Hematopoietic multipotent progenitor cell treated with erythropoietin and hydrocortisone succinate and interleukin-3 and kit ligand, for 6 days (in vitro differentiated cells): ENCODE results near the gene STMN3.

Experiments
- DNase-seq: peaks from one replicate; pipeline ENCODE4 v3.0.0-alpha.2; 2015

Gene STMN3

DNA sequence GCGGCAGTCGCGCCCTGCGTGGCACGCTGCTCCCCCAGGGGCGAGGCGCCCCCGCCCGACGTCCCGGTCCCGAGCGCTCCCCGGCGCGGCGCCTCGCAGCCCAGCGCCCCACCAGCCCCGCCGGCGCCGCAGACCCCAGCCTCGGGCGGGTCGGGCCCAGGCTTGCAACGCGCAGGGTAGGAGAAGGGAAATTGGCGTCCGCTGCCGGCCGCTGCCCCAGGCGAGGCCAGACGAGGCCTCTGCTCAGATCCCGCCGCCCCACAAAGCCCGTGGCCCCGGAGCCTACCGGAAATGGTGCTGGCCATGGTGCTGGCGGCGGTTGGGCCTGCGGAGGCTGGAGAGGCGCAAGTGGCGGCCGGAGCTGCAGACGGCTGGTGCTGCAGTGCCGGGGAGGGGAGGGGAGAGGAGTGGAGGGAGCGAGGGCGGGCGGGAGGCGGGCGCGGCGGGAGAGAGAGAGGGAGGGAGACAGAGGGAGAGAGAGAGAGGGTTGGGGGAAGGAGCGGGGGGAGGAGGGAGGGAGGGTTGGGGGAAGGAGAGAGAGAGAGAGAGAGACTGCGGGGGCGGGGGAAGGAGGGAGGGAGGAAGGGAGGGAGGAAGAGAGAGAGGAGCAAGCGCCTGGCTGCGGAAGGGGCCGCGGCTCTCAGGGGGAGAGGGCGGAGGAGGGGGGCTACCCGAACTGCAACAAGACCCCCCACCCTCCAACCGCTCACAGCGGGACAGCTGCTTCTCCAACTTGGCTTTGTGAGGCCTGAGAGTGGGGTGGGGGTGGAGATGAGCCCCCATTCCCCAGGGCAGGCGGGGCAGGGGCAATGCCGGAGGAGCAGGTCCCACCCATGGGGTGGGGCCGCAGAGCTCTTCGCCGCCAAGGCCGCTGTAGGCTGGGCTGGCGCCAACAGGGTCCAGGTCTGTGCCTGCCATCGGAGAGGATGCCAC is at the start of gene STMN3:
Gene STMN3, minus strand, starts transcription at position 384 of the 933 bp plus-strand sequence. Its CDS starts 79 bp downstream, at position 305.
- DNase-seq = peak; percentile 90

DNA sequence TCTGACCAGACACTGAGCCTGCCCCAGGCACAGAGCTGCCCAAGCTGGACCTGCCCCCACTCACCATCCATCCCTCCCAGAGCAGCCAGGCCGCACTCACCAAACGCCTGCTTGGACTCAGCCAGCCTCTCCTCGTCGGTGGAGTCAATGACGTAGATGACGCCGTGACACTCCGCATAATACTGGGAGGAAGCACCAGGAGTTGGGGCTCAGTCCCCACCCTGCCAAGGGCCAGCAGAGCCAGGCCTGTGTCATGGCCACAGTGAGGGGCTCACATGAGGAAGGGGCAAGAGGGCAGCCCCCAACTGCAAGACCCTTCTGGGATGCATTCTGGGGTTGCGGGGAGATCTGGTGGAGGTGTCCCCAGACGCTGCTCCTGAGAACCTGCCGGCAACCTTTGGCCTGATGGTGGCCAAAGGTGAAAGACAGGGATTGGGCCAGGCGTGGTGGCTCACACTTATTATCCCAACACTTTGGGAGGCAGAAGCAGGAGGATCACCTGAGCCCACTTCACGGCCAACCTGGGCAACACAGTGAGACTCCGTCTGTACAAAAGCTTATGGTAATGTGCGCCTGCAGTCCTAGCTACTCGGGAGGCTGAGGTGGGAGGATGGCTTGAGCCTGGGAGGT is 48.9 kb upstream of the STMN3 start:
- no peak for DNase-seq

DNA sequence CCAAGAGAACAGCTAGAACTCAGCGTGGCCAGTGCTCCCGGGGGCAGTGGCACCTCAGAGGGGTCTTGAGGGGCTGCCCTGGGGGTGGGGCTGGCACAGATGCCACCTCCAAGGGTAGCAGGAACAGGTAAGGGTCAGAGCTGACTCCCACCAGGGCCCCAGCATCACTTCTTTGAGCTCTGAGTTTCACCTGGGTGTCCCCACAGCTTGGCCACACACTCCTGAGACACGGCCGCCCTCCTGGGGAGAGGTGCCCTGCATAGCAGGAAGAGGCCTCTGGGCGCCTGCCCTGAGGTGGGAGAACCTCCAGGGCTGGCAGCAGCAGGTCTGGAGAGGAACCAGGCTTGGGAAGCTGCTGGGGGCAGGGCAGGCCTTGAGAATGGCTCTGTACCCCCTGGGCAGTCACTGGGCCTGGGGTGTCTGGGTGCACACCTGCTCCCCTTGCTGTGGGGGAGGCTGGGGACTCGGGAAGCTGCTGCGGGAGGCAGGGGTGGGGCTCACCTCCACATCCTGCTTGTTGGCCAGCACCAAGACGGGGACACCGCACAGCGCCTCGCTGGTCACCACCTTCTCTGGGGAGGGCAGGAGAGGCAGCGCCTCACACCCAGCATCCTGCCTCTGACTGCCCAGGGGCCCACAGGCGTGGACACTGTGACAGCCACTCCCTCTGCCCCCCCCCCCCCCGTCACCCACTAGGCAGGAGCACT is 48.3 kb upstream of the STMN3 start:
- no peak for DNase-seq

DNA sequence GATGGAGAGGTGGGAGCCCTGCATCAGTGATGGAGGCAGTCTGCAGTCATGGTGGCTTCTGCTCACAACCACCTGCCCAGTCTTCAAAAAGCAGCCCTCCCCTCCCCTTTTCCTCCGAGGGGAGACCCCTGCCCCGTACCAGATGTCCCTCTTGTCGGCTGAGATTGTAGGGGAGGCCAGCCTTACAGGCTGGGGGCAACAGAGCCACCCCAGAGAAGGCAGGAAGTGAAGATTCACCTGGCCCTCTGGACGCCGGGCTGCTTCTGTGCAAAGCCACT is 47.8 kb upstream of the STMN3 start:
- no peak for DNase-seq

DNA sequence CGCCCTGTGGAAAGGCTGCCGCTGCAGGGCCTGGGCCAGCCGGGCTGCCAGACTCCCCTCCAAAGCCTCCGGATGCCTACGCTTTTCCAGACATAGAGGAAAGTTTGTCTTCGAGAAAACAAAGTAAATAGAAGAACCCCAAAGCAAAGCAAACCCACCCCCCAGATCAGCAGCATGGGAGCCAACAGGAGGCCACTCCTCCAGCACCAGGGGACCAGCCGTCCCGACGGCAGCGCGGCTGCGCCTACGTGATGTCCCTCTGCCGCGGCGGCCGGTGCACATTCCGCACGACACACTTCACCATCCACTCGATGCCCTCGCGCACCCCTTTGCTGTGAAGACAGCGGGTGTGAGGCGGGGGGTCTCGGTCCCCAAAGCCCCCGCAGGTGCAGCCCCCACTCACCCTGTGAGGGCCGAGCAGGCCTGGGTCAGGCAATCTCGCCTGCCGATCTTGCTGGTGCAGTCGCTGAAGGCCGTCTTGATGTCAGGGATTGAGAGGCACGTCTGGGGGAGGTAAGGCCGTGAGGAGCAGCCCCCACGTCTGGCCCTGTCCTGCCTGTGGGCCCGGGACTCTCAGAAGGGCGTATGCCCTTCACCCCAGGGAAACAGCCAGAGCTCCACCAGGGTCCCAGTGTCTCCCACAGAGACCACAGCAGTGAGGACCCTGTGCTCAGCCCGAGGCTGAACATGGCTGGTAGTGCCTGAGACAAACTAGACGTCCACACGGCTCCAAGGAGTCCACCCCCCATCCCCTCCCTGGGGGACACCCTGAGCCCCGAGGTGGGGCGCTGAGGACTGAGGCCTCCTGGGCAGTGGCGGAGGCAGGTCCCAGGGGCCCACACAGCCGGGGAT is 47.2 kb upstream of the STMN3 start:
- DNase-seq = no peak

- DNase-seq = no peak
Observed at GRCh38 chr20:63699466-63700198, 46.4 kb upstream of the STMN3 start.

DNA sequence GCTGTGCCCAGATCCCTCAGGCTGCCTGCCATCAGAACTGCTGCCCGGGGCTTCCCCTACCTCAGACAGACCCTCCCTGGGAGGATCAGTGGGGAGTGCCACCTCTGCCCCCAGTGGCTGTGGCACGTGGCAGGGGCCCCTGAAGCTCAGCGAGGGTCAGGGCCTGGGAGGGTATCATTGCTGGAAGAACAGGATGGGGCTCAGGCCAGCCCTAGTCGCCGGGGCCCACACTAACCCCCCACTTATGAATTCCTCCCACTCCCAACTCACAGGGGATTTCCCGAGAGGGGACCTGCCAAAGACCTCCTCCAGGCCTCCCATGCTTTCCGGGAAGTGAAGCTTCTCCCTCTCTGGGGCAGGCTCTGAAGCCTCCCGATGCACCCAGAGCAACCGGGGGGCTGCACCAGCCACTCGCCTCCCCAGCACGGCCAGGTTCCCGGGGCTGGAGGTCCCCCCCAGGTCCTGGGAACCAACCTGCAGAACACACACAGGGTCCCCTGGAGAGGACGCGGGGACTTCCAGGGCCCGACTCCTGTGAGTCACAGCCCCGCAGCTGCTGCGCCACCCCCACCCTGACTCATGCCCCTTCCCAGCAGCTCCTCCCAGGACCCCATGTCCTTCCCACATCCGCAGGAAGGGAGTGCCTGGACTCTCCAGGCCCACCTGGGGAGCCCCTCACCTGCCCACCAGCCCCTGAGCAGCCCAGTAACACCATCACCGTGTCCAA is 45.7 kb upstream of the STMN3 start:
- DNase-seq = no peak

- DNase-seq = no peak
Observed at GRCh38 chr20:63697868-63698545, 44.8 kb upstream of the STMN3 start.

GRCh38 chr20:63697357-63697867 is 44.2 kb upstream of the STMN3 start:
- no peak for DNase-seq

- peak; percentile 29 for DNase-seq
Observed at GRCh38 chr20:63696628-63697356, 43.6 kb upstream of the STMN3 start, which contains the start of gene TNFRSF6B. TSS of gene TNFRSF6B (plus strand) at chr20:63696652. CDS start at chr20:63696768, 116 bp downstream.

- peak; percentile 60 for DNase-seq
Observed at GRCh38 chr20:63696306-63696627, 43.0 kb upstream of the STMN3 start.

DNA sequence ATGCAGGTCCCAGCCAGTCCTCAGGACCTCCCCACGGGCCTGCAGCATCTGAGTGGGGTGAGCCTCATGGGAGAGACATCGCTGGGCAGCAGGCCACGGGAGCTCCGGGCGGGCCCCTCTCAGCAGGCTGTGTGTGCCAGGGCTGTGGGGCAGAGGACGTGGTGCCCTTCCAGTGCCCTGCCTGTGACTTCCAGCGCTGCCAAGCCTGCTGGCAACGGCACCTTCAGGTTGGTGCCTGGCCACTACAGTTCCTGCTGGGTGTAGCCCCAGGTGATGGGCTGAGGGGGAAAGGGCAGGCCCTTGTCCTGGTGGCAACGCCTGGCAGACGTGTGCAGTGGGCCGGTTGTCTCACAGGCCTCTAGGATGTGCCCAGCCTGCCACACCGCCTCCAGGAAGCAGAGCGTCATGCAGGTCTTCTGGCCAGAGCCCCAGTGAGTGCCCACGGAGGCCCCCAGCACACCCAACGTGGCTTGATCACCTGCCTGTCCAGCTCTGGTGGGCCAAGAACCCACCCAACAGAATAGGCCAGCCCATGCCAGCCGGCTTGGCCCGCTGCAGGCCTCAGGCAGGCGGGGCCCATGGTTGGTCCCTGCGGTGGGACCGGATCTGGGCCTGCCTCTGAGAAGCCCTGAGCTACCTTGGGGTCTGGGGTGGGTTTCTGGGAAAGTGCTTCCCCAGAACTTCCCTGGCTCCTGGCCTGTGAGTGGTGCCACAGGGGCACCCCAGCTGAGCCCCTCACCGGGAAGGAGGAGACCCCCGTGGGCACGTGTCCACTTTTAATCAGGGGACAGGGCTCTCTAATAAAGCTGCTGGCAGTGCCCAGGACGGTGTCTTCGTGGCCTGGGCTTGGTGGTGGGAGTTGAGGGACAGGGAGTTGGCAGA is 42.4 kb upstream of the STMN3 start:
- no peak for DNase-seq

GRCh38 chr20:63694584-63695423 is 41.6 kb upstream of the STMN3 start:
- DNase-seq = no peak

GRCh38 chr20:63693733-63694583 is 40.7 kb upstream of the STMN3 start:
- DNase-seq = no peak

- DNase-seq = no peak
Observed at GRCh38 chr20:63693083-63693732, 40.0 kb upstream of the STMN3 start.

DNA sequence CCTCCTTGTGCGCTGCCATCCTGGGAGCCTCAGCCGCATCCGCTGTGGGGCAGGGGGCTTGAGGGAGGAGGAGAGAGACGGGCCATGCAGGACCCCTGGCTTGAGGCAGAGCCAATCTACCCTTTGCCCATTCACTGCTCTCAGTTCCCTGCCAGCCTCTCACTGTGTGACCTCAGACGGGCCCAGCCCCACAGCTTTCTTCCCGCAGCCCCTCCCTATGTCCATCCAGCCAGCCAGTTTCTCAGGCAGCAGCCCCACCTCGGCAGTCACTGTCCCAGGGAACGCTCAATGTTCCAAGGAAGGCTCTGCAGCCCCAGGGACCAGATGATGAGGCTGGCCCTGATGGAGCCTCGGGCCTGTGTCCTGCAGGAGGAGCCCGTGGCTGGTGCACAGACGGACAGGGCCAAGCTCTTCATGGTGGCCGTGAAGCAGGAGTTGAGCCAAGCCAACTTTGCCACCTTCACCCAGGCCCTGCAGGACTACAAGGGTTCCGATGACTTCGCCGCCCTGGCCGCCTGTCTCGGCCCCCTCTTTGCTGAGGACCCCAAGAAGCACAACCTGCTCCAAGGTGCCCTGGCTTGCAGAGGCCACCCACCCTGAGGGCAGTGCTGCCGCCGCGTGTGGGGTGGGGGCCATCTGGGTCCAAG is 39.3 kb upstream of the STMN3 start:
- DNase-seq = no peak
